Thyroid gland (tissue), 4 donors: ENCODE data around the gene UQCRHL.

ENCODE experiments used
- CTCF ChIP-seq, 6 experiments: fragments of 200-600 bp in 3 of 6; fragments of 450-650 bp in 3 of 6; sonication (generic) in 3 of 6; IDR thresholded peaks; one replicate each; pipeline ENCODE4 v1.5.1; 2016 to 2019; ENCODE audit warnings: antibody characterized with exemption in 6 of 6, mild to moderate bottlenecking in 2 of 6, inconsistent platforms in 1 of 6, moderate library complexity in 1 of 6
- POLR2A ChIP-seq, 2 donors: fragments of 450-650 bp; IDR thresholded peaks; one replicate each; pipeline ENCODE4 v1.6.1; 2017; ENCODE audit warnings: antibody characterized with exemption in 2 of 2, mild to moderate bottlenecking in 2 of 2, moderate library complexity in 1 of 2

GRCh38 chr1:15758953-15759661 is 48.3 kb downstream of the UQCRHL start:
- TF ChIP-seq CTCF (IDR thresholded peaks at IDR 0.05), result no peak
- TF ChIP-seq POLR2A (IDR thresholded peaks at IDR 0.05), result no peak
